Adrenal gland (tissue), 5 donors: Measurements from ENCODE around the gene UBE4B.

Source experiments
- CTCF ChIP-seq, 6 experiments: fragments of 450-650 bp in 4 of 6; fragments of 200-600 bp in 2 of 6; sonication (generic) in 1 of 6; IDR thresholded peaks; 1 replicate in 5 of 6; 2 replicates in 1 of 6; pipeline versions ENCODE4 v1.5.1 to v1.8.0; 2016 to 2021; ENCODE audit warnings: antibody characterized with exemption in 6 of 6, mild to moderate bottlenecking in 2 of 6, moderate library complexity in 1 of 6
- POLR2A ChIP-seq, 2 donors: fragments of 450-650 bp; IDR thresholded peaks; one replicate each; pipeline ENCODE4 v1.6.1; 2017; ENCODE audit warnings: antibody characterized with exemption in 2 of 2, mild to moderate bottlenecking in 2 of 2, moderate library complexity in 1 of 2
- donor health status: DM: no; HTN: no; CAD: no.

DNA sequence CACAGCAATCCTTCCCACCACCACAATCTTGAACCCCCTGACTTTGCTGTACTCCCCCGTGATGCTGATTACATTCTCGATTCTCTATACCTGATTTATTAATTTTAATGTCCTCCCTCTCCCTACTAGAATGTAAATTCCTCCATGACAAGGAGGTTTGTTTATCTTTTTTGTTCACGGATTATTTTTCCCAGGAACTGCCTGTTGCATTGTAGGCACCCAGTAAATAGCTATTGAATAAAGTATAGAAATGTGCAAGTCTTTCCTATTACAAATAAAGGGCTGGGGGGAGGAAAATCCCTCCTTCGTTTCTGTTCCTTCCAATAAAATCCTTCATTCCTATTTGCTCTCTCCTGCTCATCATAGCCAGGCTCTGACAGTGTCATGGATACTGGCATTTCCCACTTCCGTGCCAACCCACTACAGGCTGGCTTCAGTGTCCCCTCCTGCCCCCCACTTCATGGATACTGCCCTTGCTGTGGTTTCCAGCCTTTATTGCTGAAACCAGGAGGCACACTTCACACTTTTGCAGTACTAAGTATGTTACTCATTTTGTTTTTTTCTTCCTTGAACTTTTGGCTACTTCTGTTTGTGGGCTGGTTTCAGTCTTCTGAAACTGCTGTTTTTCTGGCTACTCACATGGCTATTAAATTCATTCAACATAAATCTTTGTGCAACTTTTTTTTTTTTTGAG, 185.1 kb downstream of the UBE4B start:
- TF ChIP-seq CTCF (IDR thresholded peaks at IDR 0.05) = no peak
- TF ChIP-seq POLR2A (IDR thresholded peaks at IDR 0.05) = no peak
